GM19324 (cell line): ENCODE data around the gene DDX46.
"Not testable (repeated sequence)": the region's sequence is repeated elsewhere in the genome, so short reads cannot be mapped to it uniquely, and the experiment has no call there.

Experiments
- ATAC-seq: cut with Tn5 transposase; IDR thresholded peaks from one replicate; pipeline ENCODE4 v1.9.1; 2021; ENCODE audit warnings: mild to moderate bottlenecking, moderate library complexity; ENCODE audit not compliant: unreplicated experiment, low FRiP score

Gene DDX46

GRCh38 chr5:134837530-134838181 lies 79.1 kb downstream of the DDX46 start:
- no peak for ATAC-seq

- ATAC-seq: not testable (repeated sequence)
Observed at GRCh38 chr5:134838361-134838760, 79.8 kb downstream of the DDX46 start.

- no peak for ATAC-seq
Observed at GRCh38 chr5:134840811-134841210, 82.2 kb downstream of the DDX46 start.

GRCh38 chr5:134844252-134844651 lies 85.7 kb downstream of the DDX46 start:
- no peak for ATAC-seq

- no peak for ATAC-seq
Observed at GRCh38 chr5:134845335-134845851, 86.8 kb downstream of the DDX46 start.

GRCh38 chr5:134845852-134846640 lies 87.5 kb downstream of the DDX46 start, which contains the start of gene C5orf24:
Gene C5orf24 (plus strand): TSS chr5:134845968. CDS start chr5:134854901, 8,933 bp downstream.
- ATAC-seq: peak; percentile 95

- no peak for ATAC-seq
Observed at GRCh38 chr5:134846641-134846960, 88.0 kb downstream of the DDX46 start.

GRCh38 chr5:134849434-134849933 lies 90.9 kb downstream of the DDX46 start:
- ATAC-seq: not testable (repeated sequence)

- ATAC-seq: no peak
Observed at GRCh38 chr5:134851307-134851923, 92.8 kb downstream of the DDX46 start.

- ATAC-seq: not testable (repeated sequence)
Observed at GRCh38 chr5:134856465-134856864, 97.9 kb downstream of the DDX46 start.

- ATAC-seq: no peak
Observed at GRCh38 chr5:134857401-134857800, 98.8 kb downstream of the DDX46 start.

- ATAC-seq: no peak
Observed at GRCh38 chr5:134864707-134865106, 106.1 kb downstream of the DDX46 start.

GRCh38 chr5:134873494-134873893 lies 114.9 kb downstream of the DDX46 start:
- no peak for ATAC-seq

- peak; percentile 67 for ATAC-seq
Observed at GRCh38 chr5:134873987-134874830, 115.6 kb downstream of the DDX46 start, which contains the start of gene TXNDC15. Gene TXNDC15 (plus strand): TSS chr5:134874371. CDS start chr5:134874428, 57 bp downstream.

- peak; percentile 24 for ATAC-seq
Observed at GRCh38 chr5:134874831-134875655, 116.5 kb downstream of the DDX46 start.

GRCh38 chr5:134877159-134877558 lies 118.6 kb downstream of the DDX46 start:
- peak; percentile 45 for ATAC-seq

GRCh38 chr5:134878403-134878802 lies 119.8 kb downstream of the DDX46 start:
- ATAC-seq: no peak

GRCh38 chr5:134879456-134879855 lies 120.9 kb downstream of the DDX46 start:
- ATAC-seq: no peak
